Mucosa of stomach (tissue), 1 donor: ENCODE results near the gene PRKG1.

Source experiments
- H3K27me3 ChIP-seq: one replicate; pipeline ENCODE4 v1.7.0; 2013; ENCODE audit warnings: mild to moderate bottlenecking, low read length; ENCODE audit not compliant: control insufficient read depth, insufficient read depth
- H3K36me3 ChIP-seq: one replicate; pipeline ENCODE4 v1.7.0; 2013; ENCODE audit warnings: low read length; ENCODE audit not compliant: control insufficient read depth, insufficient read depth
- H3K4me1 ChIP-seq: one replicate; pipeline ENCODE4 v1.7.0; 2013; ENCODE audit warnings: mild to moderate bottlenecking, low read length; ENCODE audit not compliant: control insufficient read depth, insufficient read depth
- H3K4me3 ChIP-seq: one replicate; pipeline ENCODE4 v1.7.0; 2013; ENCODE audit warnings: low read length
- H3K9ac ChIP-seq: one replicate; pipeline ENCODE4 v1.7.0; 2013; ENCODE audit warnings: mild to moderate bottlenecking, low read length, moderate library complexity
- H3K9me3 ChIP-seq: one replicate; pipeline ENCODE4 v1.7.0; 2013; ENCODE audit warnings: mild to moderate bottlenecking, low read length, moderate library complexity; ENCODE audit not compliant: control insufficient read depth
- donor health status: Pancreatic carcinoma.

The PRKG1 gene

GRCh38 chr10:51928162-51928561, 853.9 kb downstream of the PRKG1 start:
- H3K9ac ChIP-seq = no peak overlapping the region
- H3K36me3 ChIP-seq = no peaks in the 10 kb centered on the region
- no peak overlapping the region for H3K4me3 ChIP-seq
- H3K4me1 ChIP-seq = no peaks in the 10 kb centered on the region
- no peaks in the 10 kb centered on the region for H3K9me3 ChIP-seq
- H3K27me3 ChIP-seq = no peaks in the 10 kb centered on the region

- Histone ChIP-seq H3K4me3 (no peak overlapping the region), H3K27me3 (no peaks in the 10 kb centered on the region), H3K9me3 (no peaks in the 10 kb centered on the region), H3K4me1 (no peaks in the 10 kb centered on the region), H3K36me3 (no peaks in the 10 kb centered on the region), H3K9ac (no peak overlapping the region)
Observed at GRCh38 chr10:51932530-51932929, 858.2 kb downstream of the PRKG1 start.

DNA sequence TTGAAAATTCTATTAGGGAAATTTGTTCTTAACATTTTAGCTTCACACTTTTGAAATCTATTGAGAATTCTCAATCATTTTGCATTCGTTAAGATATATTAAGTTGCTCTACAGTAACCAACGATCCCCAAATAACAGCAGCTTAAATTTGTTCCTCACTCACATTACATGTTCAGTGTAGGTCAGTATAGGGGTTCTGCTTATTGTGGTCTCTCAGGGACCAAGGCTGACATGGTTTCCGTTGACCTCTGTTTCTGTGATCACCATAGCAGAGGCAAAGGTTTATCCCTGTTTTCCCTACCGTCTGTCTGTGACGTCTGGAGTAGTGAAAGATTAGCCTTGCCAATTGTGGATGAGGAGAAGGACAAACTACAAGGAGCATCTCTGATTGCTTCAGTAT, 860.1 kb downstream of the PRKG1 start:
- Histone ChIP-seq H3K36me3 (no peaks in the 10 kb centered on the region), H3K27me3 (peaks cover 2% of the 10 kb centered on the region)

GRCh38 chr10:51935341-51935740, 861.1 kb downstream of the PRKG1 start:
- Histone ChIP-seq H3K4me3 (no peak overlapping the region), H3K4me1 (no peaks in the 10 kb centered on the region), H3K9me3 (no peaks in the 10 kb centered on the region), H3K27me3 (peaks cover 2% of the 10 kb centered on the region), H3K36me3 (no peaks in the 10 kb centered on the region), H3K9ac (no peak overlapping the region)

More for the DNA sequence above, 860.1 kb downstream of the PRKG1 start:
- H3K9ac ChIP-seq = no peak overlapping the region
- no peak overlapping the region for H3K4me3 ChIP-seq
- H3K4me1 ChIP-seq = no peaks in the 10 kb centered on the region
- no peaks in the 10 kb centered on the region for H3K9me3 ChIP-seq

GRCh38 chr10:51937308-51938140, 863.2 kb downstream of the PRKG1 start:
- H3K36me3 ChIP-seq = no peaks in the 10 kb centered on the region
- H3K4me1 ChIP-seq = no peaks in the 10 kb centered on the region
- H3K9ac ChIP-seq = no peak overlapping the region
- no peaks in the 10 kb centered on the region for H3K9me3 ChIP-seq
- H3K27me3 ChIP-seq = peaks cover 2% of the 10 kb centered on the region
- no peak overlapping the region for H3K4me3 ChIP-seq

DNA sequence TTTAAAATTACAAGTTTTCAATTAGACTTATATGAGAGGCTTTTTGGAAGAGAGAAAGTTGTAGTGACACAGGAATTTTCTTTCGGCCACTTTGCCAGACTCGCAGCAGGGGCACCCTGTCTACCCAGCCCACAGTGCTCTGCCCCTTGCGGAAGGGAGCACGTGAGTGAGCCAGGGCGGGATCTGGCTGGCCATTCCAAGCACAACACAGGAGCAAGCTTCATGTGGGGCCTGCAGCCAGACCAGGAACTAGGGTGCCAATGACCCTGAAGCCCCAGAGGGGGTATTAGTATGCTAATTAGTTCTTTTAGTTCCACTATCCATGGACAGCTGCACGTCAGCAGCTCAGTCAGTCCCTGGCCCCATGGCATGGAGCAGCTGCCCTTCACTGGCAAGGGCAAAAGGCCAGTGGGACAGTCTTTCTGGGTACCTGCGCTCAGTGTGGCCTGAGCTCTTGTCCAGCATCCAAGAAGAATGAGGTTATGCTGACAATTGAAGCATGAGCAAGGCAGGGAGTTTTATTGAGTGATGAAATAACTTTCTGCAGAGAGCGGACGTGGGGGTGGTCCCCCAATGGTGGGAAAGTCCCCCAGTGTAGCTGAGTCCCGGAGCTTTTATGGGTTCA, 876.2 kb downstream of the PRKG1 start:
- Histone ChIP-seq H3K9ac (no peak overlapping the region), H3K4me1 (no peaks in the 10 kb centered on the region), H3K36me3 (no peaks in the 10 kb centered on the region), H3K27me3 (no peaks in the 10 kb centered on the region), H3K9me3 (no peaks in the 10 kb centered on the region), H3K4me3 (no peak overlapping the region)

DNA sequence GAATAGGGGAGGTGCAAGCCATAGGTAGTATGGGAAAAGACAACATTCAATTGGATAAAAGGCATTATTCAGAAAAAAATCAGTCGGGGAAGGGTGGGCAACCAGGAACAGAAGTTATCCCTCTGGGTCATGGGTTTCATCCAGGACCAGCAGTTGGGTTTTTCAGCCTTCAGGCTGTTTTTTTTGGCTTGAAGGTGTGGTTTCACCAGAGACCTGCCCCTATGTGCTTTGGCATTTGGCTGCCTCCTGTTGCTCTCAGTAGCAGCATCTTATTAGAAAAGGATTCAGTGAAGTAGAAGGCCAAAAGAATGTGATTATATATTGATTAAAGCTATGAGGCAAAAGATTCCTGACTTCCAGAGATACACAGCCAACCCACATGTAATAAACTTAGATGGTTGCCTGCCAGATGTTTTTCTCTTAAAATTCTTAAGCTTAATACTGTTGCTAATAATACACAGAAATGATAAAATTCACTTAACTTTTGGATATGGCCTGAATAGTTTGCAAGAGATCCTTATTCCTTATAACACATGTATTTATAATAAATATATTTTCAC, 876.8 kb downstream of the PRKG1 start:
- Histone ChIP-seq H3K9me3 (no peaks in the 10 kb centered on the region), H3K4me1 (no peaks in the 10 kb centered on the region), H3K9ac (no peak overlapping the region), H3K36me3 (no peaks in the 10 kb centered on the region), H3K27me3 (no peaks in the 10 kb centered on the region), H3K4me3 (no peak overlapping the region)

- H3K9ac ChIP-seq = no peak overlapping the region
- no peak overlapping the region for H3K4me3 ChIP-seq
- H3K9me3 ChIP-seq = no peaks in the 10 kb centered on the region
- no peaks in the 10 kb centered on the region for H3K36me3 ChIP-seq
- H3K4me1 ChIP-seq = no peaks in the 10 kb centered on the region
- no peaks in the 10 kb centered on the region for H3K27me3 ChIP-seq
Observed at GRCh38 chr10:51951601-51952000, 877.3 kb downstream of the PRKG1 start.

DNA sequence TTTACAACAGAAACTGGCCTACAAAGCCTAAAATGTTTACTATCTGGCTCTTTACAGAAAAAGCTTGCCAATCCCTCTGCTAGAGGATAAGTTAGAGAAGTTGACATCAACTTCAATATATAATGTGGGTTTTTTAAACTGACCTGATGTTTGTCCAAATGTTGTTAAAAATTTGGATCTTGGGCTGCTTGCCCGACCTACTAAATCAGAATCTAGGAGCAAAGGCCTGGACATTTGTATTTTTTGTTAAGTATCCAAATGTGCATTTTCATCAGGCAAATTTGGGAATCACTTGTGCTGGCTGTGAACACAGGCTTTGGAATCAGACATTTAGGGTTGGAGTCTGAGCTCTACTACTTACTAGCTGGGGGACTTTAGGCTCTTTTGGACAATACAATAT, 877.8 kb downstream of the PRKG1 start:
- Histone ChIP-seq H3K36me3 (no peaks in the 10 kb centered on the region), H3K4me3 (no peak overlapping the region), H3K9ac (no peak overlapping the region), H3K27me3 (no peaks in the 10 kb centered on the region), H3K9me3 (no peaks in the 10 kb centered on the region), H3K4me1 (no peaks in the 10 kb centered on the region)

GRCh38 chr10:51955696-51956095, 881.4 kb downstream of the PRKG1 start:
- no peaks in the 10 kb centered on the region for H3K9me3 ChIP-seq
- H3K4me1 ChIP-seq = no peaks in the 10 kb centered on the region
- H3K27me3 ChIP-seq = no peaks in the 10 kb centered on the region
- no peaks in the 10 kb centered on the region for H3K36me3 ChIP-seq
- H3K4me3 ChIP-seq = no peak overlapping the region
- H3K9ac ChIP-seq = no peak overlapping the region

GRCh38 chr10:51956822-51957221, 882.5 kb downstream of the PRKG1 start:
- Histone ChIP-seq H3K27me3 (no peaks in the 10 kb centered on the region), H3K4me1 (peaks cover 6% of the 10 kb centered on the region), H3K9me3 (no peaks in the 10 kb centered on the region), H3K9ac (no peak overlapping the region), H3K4me3 (no peak overlapping the region), H3K36me3 (no peaks in the 10 kb centered on the region)

DNA sequence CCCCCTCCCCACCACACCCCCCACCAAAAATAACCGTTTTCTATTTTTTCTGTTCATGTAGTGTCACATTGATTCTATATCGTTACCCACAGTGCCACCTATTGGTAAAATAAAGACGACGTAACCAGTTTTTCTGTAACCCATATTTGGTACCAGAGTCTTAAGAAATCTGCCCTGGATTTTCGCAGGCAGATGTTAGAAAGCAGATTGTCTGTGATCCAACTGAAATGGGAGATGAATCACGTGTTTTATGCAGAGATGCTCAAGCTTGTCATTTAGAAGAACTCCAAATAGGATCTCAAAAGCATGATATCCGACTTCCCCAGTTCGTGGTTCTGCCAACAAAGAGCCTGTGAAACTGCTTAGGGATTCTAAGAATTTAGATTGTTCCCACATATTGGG, 886.2 kb downstream of the PRKG1 start:
- Histone ChIP-seq H3K9me3 (no peaks in the 10 kb centered on the region), H3K27me3 (no peaks in the 10 kb centered on the region), H3K4me1 (peaks cover 6% of the 10 kb centered on the region), H3K36me3 (no peaks in the 10 kb centered on the region), H3K4me3 (no peak overlapping the region), H3K9ac (no peak overlapping the region)
